ENCODE measurements around the gene PLAAT3. TPM values are rescaled to one million over a fixed set of nuclear protein-coding genes. Genes with fewer than 3 reads are reported as not detected.

Gene PLAAT3
- total and polyA plus RNA-seq, 7 donors: 14.6 to 59.9 (median 34.9) TPM

DNA sequence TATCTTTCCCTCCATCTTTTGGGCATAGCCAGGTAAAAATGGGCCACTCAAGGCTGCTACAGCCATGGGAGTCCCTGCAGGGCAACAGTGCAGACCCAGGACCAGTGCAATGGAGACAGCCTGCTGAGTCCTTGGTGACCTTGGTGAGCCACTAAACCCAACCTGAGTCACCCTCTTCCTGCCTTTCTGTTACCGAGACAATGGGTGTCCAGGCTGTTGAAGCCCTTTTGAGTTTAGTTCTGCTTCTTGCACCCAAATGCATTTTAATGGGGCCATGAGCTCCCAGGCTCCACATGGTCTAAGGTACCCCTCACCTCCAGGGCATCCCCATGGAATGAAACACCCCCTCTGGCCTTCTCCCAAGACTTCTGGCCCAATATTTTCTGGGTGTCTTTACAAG, 78.5 kb downstream of the PLAAT3 start:
- TF ChIP-seq EP300 (IDR thresholded peaks at IDR 0.05): no peak
- TF ChIP-seq, protein P1, sequence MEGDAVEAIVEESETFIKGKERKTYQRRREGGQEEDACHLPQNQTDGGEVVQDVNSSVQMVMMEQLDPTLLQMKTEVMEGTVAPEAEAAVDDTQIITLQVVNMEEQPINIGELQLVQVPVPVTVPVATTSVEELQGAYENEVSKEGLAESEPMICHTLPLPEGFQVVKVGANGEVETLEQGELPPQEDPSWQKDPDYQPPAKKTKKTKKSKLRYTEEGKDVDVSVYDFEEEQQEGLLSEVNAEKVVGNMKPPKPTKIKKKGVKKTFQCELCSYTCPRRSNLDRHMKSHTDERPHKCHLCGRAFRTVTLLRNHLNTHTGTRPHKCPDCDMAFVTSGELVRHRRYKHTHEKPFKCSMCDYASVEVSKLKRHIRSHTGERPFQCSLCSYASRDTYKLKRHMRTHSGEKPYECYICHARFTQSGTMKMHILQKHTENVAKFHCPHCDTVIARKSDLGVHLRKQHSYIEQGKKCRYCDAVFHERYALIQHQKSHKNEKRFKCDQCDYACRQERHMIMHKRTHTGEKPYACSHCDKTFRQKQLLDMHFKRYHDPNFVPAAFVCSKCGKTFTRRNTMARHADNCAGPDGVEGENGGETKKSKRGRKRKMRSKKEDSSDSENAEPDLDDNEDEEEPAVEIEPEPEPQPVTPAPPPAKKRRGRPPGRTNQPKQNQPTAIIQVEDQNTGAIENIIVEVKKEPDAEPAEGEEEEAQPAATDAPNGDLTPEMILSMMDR (IDR thresholded peaks at IDR 0.05): no peak
- no peak for TF ChIP-seq POLR2AphosphoS5 (IDR thresholded peaks at IDR 0.05)
- TF ChIP-seq POLR2A (IDR thresholded peaks at IDR 0.05): no peak
- intact Hi-C loops (cut with DNase I): loop anchor here (2.0 kb wide), 2 partner anchors 39 to 79 kb away; partner anchors contain the start of gene PLAAT3
- Histone ChIP-seq H3K4me3 (no peak overlapping the region), H3K4me1 (peaks cover 0 to 30% (median 26%) of the 10 kb centered on the region in 4 donors), H3K9me3 (no peaks in the 10 kb centered on the region), H3K27me3 (no peaks in the 10 kb centered on the region), H3K27ac (peak overlapping the region; percentile 90 to 97 (median 92)), H3K36me3 (peaks cover 0 to 6% (median 0%) of the 10 kb centered on the region in 4 donors)
- 72 to 89% methylated on average over 1 of the region's 1 CpG for WGBS, 2 donors
- DNase-seq: no peak

DNA sequence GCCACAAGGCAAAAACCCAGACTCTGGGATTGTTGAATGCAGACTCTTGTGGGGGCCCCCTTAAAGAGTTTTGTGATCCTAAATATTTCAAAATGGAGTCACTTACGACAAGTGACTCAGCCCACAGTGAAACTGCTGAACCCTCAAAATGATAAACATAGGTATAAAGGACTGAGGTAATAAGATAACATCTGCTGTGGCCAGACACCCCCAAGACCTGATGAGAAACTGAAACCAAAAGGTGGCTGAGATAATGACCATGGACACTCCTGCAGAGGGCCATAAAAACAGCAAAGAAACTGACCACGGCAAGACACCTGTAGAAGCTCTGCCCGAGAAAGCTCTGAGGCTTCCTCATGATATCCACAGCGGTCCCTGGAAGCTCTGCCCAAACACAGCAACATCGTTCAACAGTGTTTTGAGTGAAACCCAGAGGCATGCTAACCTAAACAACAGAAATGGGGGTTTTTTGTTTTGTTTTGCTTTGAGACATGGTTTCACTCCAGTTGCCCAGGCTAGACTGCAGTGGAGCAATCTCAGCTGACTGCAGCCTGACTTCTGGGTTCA, 79.3 kb downstream of the PLAAT3 start:
- 68 to 72% methylated on average over 5 of the region's 5 CpGs for WGBS, 2 donors
- DNase-seq: no peak
- H3K9me3 ChIP-seq: no peaks in the 10 kb centered on the region
- TF ChIP-seq, protein P1 (IDR thresholded peaks at IDR 0.05): no peak
- H3K36me3 ChIP-seq: peaks cover 0 to 2% (median 0%) of the 10 kb centered on the region in 4 donors
- no peak overlapping the region for H3K27ac ChIP-seq
- H3K4me1 ChIP-seq: peaks cover 0 to 30% (median 26%) of the 10 kb centered on the region in 4 donors
- H3K27me3 ChIP-seq: no peaks in the 10 kb centered on the region
- intact Hi-C loops (cut with DNase I): loop anchor here (1.0 kb wide), 1 partner anchor 42 kb away; no protein-coding TSS in a partner anchor
- no peak overlapping the region for H3K4me3 ChIP-seq

DNA sequence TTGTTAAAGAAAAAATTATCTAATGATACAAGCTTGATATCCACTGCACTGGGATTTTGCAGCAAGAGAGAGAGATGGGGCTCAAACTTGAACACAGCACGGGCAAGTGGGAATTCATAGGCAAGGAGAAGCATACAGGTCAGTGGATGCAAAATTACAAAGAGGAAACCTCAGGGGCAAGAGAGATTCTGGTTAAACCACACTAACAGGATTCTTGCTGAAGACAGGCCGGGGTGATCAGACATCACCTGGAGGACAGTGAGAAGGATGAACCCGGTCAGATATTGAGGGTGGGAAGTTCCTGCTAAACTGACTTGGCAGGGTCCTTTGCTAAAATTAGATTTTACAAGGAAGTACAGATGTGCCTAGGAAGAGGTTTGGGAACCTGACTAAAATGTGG, 80.2 kb downstream of the PLAAT3 start:
- no peak for TF ChIP-seq EP300 (IDR thresholded peaks at IDR 0.05)
- no peak for TF ChIP-seq POLR2A (IDR thresholded peaks at IDR 0.05)
- TF ChIP-seq, protein P1 (IDR thresholded peaks at IDR 0.05): no peak
- no peak for TF ChIP-seq POLR2AphosphoS5 (IDR thresholded peaks at IDR 0.05)
- no peak overlapping the region for H3K4me3 ChIP-seq
- peaks cover 0 to 29% (median 26%) of the 10 kb centered on the region in 4 donors for H3K4me1 ChIP-seq
- intact Hi-C loops (cut with DNase I): loop anchor here (1.0 kb wide), 1 partner anchor 41 kb away; no protein-coding TSS in a partner anchor
- H3K27me3 ChIP-seq: no peaks in the 10 kb centered on the region
- H3K36me3 ChIP-seq: no peaks in the 10 kb centered on the region
- H3K9me3 ChIP-seq: no peaks in the 10 kb centered on the region
- no peak for DNase-seq
- H3K27ac ChIP-seq: no peak overlapping the region
- 63 to 83% methylated on average over 3 of the region's 3 CpGs for WGBS, 2 donors

DNA sequence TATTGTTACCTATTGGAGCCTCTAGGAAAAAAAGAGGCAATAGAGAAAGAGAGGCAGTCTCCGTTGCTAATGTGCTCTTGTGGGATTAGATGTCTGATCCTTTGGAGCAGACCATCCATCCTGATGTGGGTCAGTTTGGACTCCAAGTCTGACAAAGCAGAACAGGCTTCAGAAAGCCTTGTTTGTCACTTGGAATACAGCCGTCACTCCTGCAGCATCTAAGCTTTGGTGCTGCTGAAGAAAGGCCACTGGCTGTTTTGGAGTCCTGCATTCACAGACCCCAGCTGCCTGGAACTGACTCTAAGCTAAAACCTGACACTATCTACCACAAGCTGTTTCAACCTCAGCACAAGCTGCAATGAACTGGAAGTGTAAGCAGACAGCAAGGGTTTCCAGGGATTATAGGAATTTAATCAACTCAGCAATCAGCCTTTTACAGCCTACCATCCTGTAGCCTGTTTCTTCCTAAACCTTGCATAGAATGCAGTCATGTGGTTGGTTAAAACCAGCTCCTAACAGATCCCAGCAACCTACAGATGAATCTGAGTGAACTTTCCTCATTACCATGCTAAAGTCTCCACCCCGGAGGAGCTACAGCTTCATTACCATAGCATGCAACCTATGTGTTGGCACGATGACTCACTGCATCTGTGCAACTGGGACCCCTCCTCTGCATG, 81.3 kb downstream of the PLAAT3 start:
- H3K27ac ChIP-seq: no peak overlapping the region
- no peaks in the 10 kb centered on the region for H3K9me3 ChIP-seq
- intact Hi-C loops (cut with DNase I): no loop called here
- H3K27me3 ChIP-seq: no peaks in the 10 kb centered on the region
- no peak overlapping the region for H3K4me3 ChIP-seq
- no peak for DNase-seq
- peaks cover 0 to 18% (median 17%) of the 10 kb centered on the region in 4 donors for H3K4me1 ChIP-seq
- WGBS, 2 donors: 79 to 84% methylated on average over 4 of the region's 4 CpGs
- no peaks in the 10 kb centered on the region for H3K36me3 ChIP-seq
- TF ChIP-seq, protein P1 (IDR thresholded peaks at IDR 0.05): no peak
- TF ChIP-seq EP300 (IDR thresholded peaks at IDR 0.05) (no peak), POLR2A (IDR thresholded peaks at IDR 0.05) (no peak), POLR2AphosphoS5 (IDR thresholded peaks at IDR 0.05) (no peak)

Measured in sigmoid colon (tissue), 7 donors.